K562 (cell line): ENCODE data around the gene MMAB. TPM values are rescaled to one million over a fixed set of nuclear protein-coding genes. Genes with fewer than 3 reads are reported as not detected.

Experiments
- ATAC-seq: fragments of 200-7000 bp; cut with Tn5 transposase; 3 replicates; pipeline ENCODE4 v1.9.1; 2020; ENCODE audit warnings: moderate library complexity
- BruUV-seq: library from RNA; stranded (reverse); fragments of 400-500 nt; replicated peaks from 2 replicates; lab custom pipeline; 2021; lab: Mats Ljungman, UMichigan
- CTCF ChIA-PET: fragments of 300-600 bp; formaldehyde crosslinking; extraction: SDS; loops from one replicate; lab custom pipeline; 2021; ENCODE audit warnings: low intra/inter-chr PET ratio; lab: Yijun Ruan, JAX
- POLR2A ChIA-PET: fragments of 300-600, 350-650 bp; sonication (Branson Sonifier 250); formaldehyde crosslinking; extraction: SDS; loops from one replicate; lab custom pipeline; 2021; ENCODE audit warnings: antibody characterized with exemption, inconsistent platforms; lab: Yijun Ruan, JAX
- DNase-seq, 4 experiments: peaks; one replicate each; pipeline versions ENCODE4 v3.0.0 to v3.0.0-alpha.2; 2011 to 2018; ENCODE audit warnings: low spot score in 3 of 4, mixed read lengths in 3 of 4; ENCODE audit errors: extremely low read depth in 1 of 4
- FAIRE-seq: peaks from 2 replicates; lab custom pipeline; 2011; peaks lifted over from hg19 to GRCh38; lab: Jason Lieb, UNC
- H2AFZ ChIP-seq: 2 replicates; pipeline ENCODE4 v1.6.0; 2011; ENCODE audit warnings: low read depth, low read length, control low read depth, inconsistent platforms
- H3K27ac ChIP-seq: fragments of 200-600 bp; 3 replicates; pipeline ENCODE4 v1.8.0; 2011; ENCODE audit warnings: low read depth, mild to moderate bottlenecking, control low read depth, inconsistent platforms, low read length, moderate library complexity, mixed read lengths; ENCODE audit errors: extremely low read depth
- H3K27me3 ChIP-seq, 2 experiments: fragments of 300-600 bp in 1 of 2; 2 replicates in 1 of 2; 3 replicates in 1 of 2; pipeline versions ENCODE4 v1.6.0 to v1.8.0; 2011; ENCODE audit warnings: inconsistent platforms in 2 of 2, low read length in 2 of 2, mild to moderate bottlenecking in 1 of 2, mixed read lengths in 1 of 2, moderate library complexity in 1 of 2; ENCODE audit not compliant: control insufficient read depth in 2 of 2, insufficient read depth in 2 of 2
- H3K36me3 ChIP-seq: fragments of 300-600 bp; 3 replicates; pipeline ENCODE4 v1.8.0; 2011; ENCODE audit warnings: mild to moderate bottlenecking, low read length, inconsistent platforms; ENCODE audit not compliant: control insufficient read depth, insufficient read depth
- H3K4me1 ChIP-seq, 2 experiments: fragments of 200-600 bp in 1 of 2; replicated peaks in 1 of 2; 2 replicates in 1 of 2; 3 replicates in 1 of 2; pipeline versions ENCODE4 v1.5.1 to v1.8.0; 2011; ENCODE audit warnings: inconsistent platforms in 2 of 2, low read length in 2 of 2, mild to moderate bottlenecking in 1 of 2, mixed read lengths in 1 of 2, moderate library complexity in 1 of 2; ENCODE audit not compliant: control insufficient read depth in 2 of 2, insufficient read depth in 2 of 2
- H3K4me2 ChIP-seq: 2 replicates; pipeline ENCODE4 v1.6.1; 2011; ENCODE audit warnings: low read length, control low read depth, inconsistent platforms, mixed read lengths; ENCODE audit not compliant: insufficient read depth
- H3K4me3 ChIP-seq: fragments of 200-600 bp; sonication (generic), shearing (Covaris generic); 2 replicates; pipeline ENCODE4 v1.5.1; 2016; ENCODE audit warnings: control low read depth, inconsistent platforms
- H3K79me2 ChIP-seq: fragments of 200-600 bp; 3 replicates; pipeline ENCODE4 v1.8.0; 2011; ENCODE audit warnings: low read length, inconsistent platforms; ENCODE audit not compliant: control insufficient read depth, insufficient read depth
- H3K9ac ChIP-seq, 2 experiments: 2 replicates each; pipeline versions ENCODE4 v1.6.0 to v1.6.1; 2011; ENCODE audit warnings: low read depth in 2 of 2, low read length in 2 of 2, control low read depth in 1 of 2, inconsistent platforms in 1 of 2, mild to moderate bottlenecking in 1 of 2, mixed read lengths in 1 of 2; ENCODE audit not compliant: insufficient read depth in 1 of 2
- H3K9me1 ChIP-seq: one replicate; pipeline ENCODE4 v1.6.0; 2011; ENCODE audit warnings: inconsistent platforms, mild to moderate bottlenecking, low read length, moderate library complexity; ENCODE audit not compliant: control insufficient read depth, insufficient read depth
- H3K9me3 ChIP-seq: replicated peaks from 2 replicates; pipeline ENCODE4 v1.5.1; 2011; ENCODE audit warnings: low read depth, low read length, inconsistent platforms; ENCODE audit not compliant: control insufficient read depth, insufficient read depth
- H4K20me1 ChIP-seq: replicated peaks from 2 replicates; pipeline ENCODE4 v1.6.1; 2011; ENCODE audit warnings: low read length, inconsistent platforms, mixed read lengths; ENCODE audit not compliant: control insufficient read depth, insufficient read depth
- ADNP ChIP-seq: fragments of 200-800 bp; sonication (Bioruptor generic); IDR thresholded peaks from 2 replicates; pipeline ENCODE4 v1.6.1; 2016; ENCODE audit warnings: missing genetic modification characterization, missing compliant biosample characterization
- DACH1 ChIP-seq: fragments of 450-650 bp; IDR thresholded peaks from 2 replicates; pipeline ENCODE4 v1.6.1; 2018; ENCODE audit not compliant: partially characterized antibody
- MCM7 ChIP-seq, 2 experiments: fragments of 450-650 bp; IDR thresholded peaks; 2 replicates each; pipeline ENCODE4 v1.6.1; 2016 to 2018
- NR2C1 ChIP-seq, 2 experiments: fragments of 450-650 bp; IDR thresholded peaks; 2 replicates each; pipeline ENCODE4 v1.6.1; 2017; ENCODE audit warnings: mild to moderate bottlenecking in 2 of 2, antibody characterized with exemption in 1 of 2, inconsistent platforms in 1 of 2, missing compliant biosample characterization in 1 of 2, missing genetic modification characterization in 1 of 2
- NR2C2 ChIP-seq, 2 experiments: fragments of 200-800 bp in 1 of 2; sonication (Bioruptor generic) in 1 of 2; sonication (generic) in 1 of 2; formaldehyde crosslinking in 1 of 2; IDR thresholded peaks; 2 replicates each; pipeline versions ENCODE4 v1.6.1 to v1.8.0; 2016 to 2022; ENCODE audit warnings: mild to moderate bottlenecking in 1 of 2, missing compliant biosample characterization in 1 of 2, missing genetic modification characterization in 1 of 2, missing genetic modification reagents in 1 of 2
- OTX1 ChIP-seq: fragments of 450-650 bp; formaldehyde crosslinking; IDR thresholded peaks from 2 replicates; pipeline ENCODE4 v1.4.0; 2022; ENCODE audit warnings: mild to moderate bottlenecking
- SIN3B ChIP-seq: fragments of 450-650 bp; IDR thresholded peaks from 2 replicates; pipeline ENCODE4 v1.6.1; 2017; ENCODE audit warnings: low read depth, mild to moderate bottlenecking, moderate library complexity
- ZBTB7A ChIP-seq: IDR thresholded peaks from 2 replicates; pipeline ENCODE4 v1.6.1; 2011; ENCODE audit warnings: low read depth, mild to moderate bottlenecking, low read length, moderate library complexity, borderline replicate concordance; ENCODE audit not compliant: control insufficient read depth
- ZNF121 ChIP-seq: sonication (generic); formaldehyde crosslinking; conservative IDR thresholded peaks from 2 replicates; pipeline ENCODE4 v1.8.0; 2022; ENCODE audit warnings: missing genetic modification reagents
- WGBS: fragments of 100-300 bp; shearing (Covaris generic); methylation state at CpG from one replicate; pipeline ENCODE4 v1.1.6; 2016; ENCODE audit warnings: low coverage, mixed read lengths; ENCODE audit not compliant: insufficient coverage; ENCODE audit errors: missing lambda C conversion rate; 5-methylcytosine and 5-hydroxymethylcytosine counted together
- in situ Hi-C: fragments of 300-500 bp; cut with MboI; formaldehyde crosslinking; loops from 4 replicates; pipeline ENCODE4 v1.15.0; 2018; ENCODE audit warnings: inconsistent platforms, mixed read lengths
- intact Hi-C: fragments of 100-400 bp; cut with micrococcal nuclease; formaldehyde crosslinking; loops from 2 replicates; pipeline ENCODE4 v1.14.2; 2022
- polyA plus RNA-seq, 8 experiments: library from polyadenylated mRNA; depleted of rRNA in 4 of 8; stranded (reverse) in 5 of 8; unstranded in 3 of 8; fragments of >200 nt; fragmentation: Nextera tagmentation in 2 of 8; fragmentation: Illumina TruSeq in 1 of 8; extraction: Ambion mirVana in 2 of 8; extraction: Trizol in 1 of 8; gene quantifications; 2 replicates each; pipeline versions ENCODE4 v1.2.1 to v1.2.3, GENCODE V29; 2011 to 2014; ENCODE audit warnings: inconsistent platforms in 1 of 8, missing spikeins in 1 of 8
- total RNA-seq, 7 experiments: library from RNA; depleted of rRNA in 6 of 7; stranded (reverse); fragments of >200 nt in 6 of 7; fragmentation: Illumina TruSeq in 2 of 7; extraction: Trizol in 2 of 7; gene quantifications; 2 replicates each; pipeline versions ENCODE4 v1.2.1 to v1.2.3, GENCODE V29; 2011 to 2021; ENCODE audit warnings: low replicate concordance in 1 of 7

The MMAB gene
- total and polyA plus RNA-seq, 9 of the 15 experiments (the other 6 are each of a cell fraction or from before 2014, with no cell fraction given) = 9.5 to 76.1 (median 46.2) TPM

DNA sequence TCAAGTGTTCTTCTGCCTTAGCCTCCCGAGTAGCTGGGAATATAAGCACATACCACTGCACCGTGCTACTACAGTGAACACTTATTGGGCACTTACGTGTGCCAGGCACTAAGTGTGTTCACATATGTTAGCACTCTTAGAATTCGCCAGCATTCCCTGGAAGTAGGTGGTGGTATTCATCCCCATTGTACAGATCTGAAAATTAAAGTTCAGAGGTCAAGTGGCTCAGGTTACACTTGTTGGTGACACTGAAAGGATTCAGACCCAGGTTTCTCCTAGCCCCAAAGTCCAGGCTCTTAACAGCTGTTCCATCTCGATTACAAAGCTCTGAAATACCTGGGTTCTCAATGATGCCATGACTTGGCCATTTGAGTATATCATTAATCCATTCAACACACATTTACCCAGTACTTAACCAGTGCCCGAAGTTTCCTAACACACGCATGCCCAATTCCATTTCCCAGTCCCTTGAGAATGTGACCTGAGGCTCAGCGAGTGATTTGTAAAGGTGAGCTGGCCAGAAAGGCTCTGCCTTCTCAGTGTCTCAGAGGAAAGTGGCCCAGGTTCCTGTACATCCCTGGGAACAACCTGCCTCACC, 5.1 kb upstream of the MMAB start:
- Histone ChIP-seq H3K4me3 (no peak overlapping the region), H3K9ac (no peak overlapping the region), H3K36me3 (peaks cover 79% of the 10 kb centered on the region), H2AFZ (no peak overlapping the region), H3K4me2 (no peak overlapping the region), H4K20me1 (no peaks in the 10 kb centered on the region), H3K79me2 (peaks cover 16% of the 10 kb centered on the region), H3K9me1 (peaks cover 4% of the 10 kb centered on the region), H3K4me1 (peaks cover 6 to 7% of the 10 kb centered on the region in 2 experiments; a peak in 3 of 5 replicates), H3K27ac (no peak overlapping the region), H3K27me3 (no peaks in the 10 kb centered on the region), H3K9me3 (no peaks in the 10 kb centered on the region)
- intact Hi-C loops (no loop called here), in situ Hi-C loops (no loop called here)
- DNase-seq = no peak
- 88% methylated on average over 8 of the region's 8 CpGs for WGBS
- BruUV-seq = no TSS peak
- CTCF ChIA-PET = no interaction called here
- ATAC-seq = no peak
- POLR2A ChIA-PET = interaction anchor here (1.3 kb wide), 1 partner anchor 13 kb away, joined by 5 read pairs; no protein-coding TSS in a partner anchor
- TF ChIP-seq SIN3B = no peak
- TF ChIP-seq ZBTB7A = no peak
- TF ChIP-seq NR2C2 (CRISPR knock-in tag; IDR thresholded peaks at IDR 0.05) = peak; percentile 60; the same call in 1 of the 2 replicates
- TF ChIP-seq NR2C2 (tag; IDR thresholded peaks at IDR 0.05) = no peak; the same call in 1 of the 2 replicates
- no peak for TF ChIP-seq ADNP (tag)
- TF ChIP-seq DACH1 = no peak
- TF ChIP-seq NR2C1 (IDR thresholded peaks at IDR 0.05) = peak; percentile 61
- 0 out of 2 replicates have a peak, but pooled peaks have one; percentile 45 for TF ChIP-seq NR2C1 (tag; IDR thresholded peaks at IDR 0.05)
- TF ChIP-seq OTX1 = no peak
- peak; percentile 72 for TF ChIP-seq ZNF121 (CRISPR knock-in tag)
- TF ChIP-seq MCM7 (IDR thresholded peaks at IDR 0.05) = no peak
- no peak for FAIRE-seq
